Cardiac muscle cell (in vitro differentiated cells and primary cell): ENCODE measurements around the gene LAMA3. TPM values are rescaled to one million over a fixed set of nuclear protein-coding genes. Genes with fewer than 3 reads are reported as not detected.

Experiments used
- DNase-seq, 2 donors: peaks; one replicate each; pipeline versions ENCODE4 v3.0.0 to v3.0.0-alpha.2; 2010 to 2017; ENCODE audit warnings: low read depth in 1 of 2, low spot score in 1 of 2
- H3K27ac ChIP-seq: fragments of 200-600 bp; sonication (generic); 2 replicates; pipeline ENCODE4 v1.5.1; 2016
- H3K27me3 ChIP-seq: fragments of 200-600 bp; sonication (generic); 2 replicates; pipeline ENCODE4 v1.6.0; 2016; ENCODE audit warnings: control low read depth
- H3K36me3 ChIP-seq: fragments of 200-600 bp; sonication (generic); 2 replicates; pipeline ENCODE4 v1.5.1; 2016; ENCODE audit warnings: control low read depth
- H3K4me1 ChIP-seq: fragments of 200-600 bp; sonication (generic); 2 replicates; pipeline ENCODE4 v1.8.1; 2017; ENCODE audit warnings: low read depth, mild to moderate bottlenecking, mixed run types
- H3K4me3 ChIP-seq: fragments of 200-600 bp; sonication (generic); 2 replicates; pipeline ENCODE4 v1.5.1; 2016; ENCODE audit warnings: mild to moderate bottlenecking
- H3K9me3 ChIP-seq: fragments of 200-600 bp; sonication (generic); 2 replicates; pipeline ENCODE4 v1.5.1; 2017; ENCODE audit warnings: low read depth, mild to moderate bottlenecking, control low read depth
- polyA plus RNA-seq: library from polyadenylated mRNA; unstranded; fragments of >200 nt; fragmentation: Nextera tagmentation; extraction: Ambion mirVana; gene quantifications from 2 replicates; pipeline ENCODE4 v1.2.1, GENCODE V29; 2016
- total RNA-seq: library from RNA; depleted of rRNA; stranded (reverse); fragments of >200 nt; gene quantifications from 2 replicates; pipeline ENCODE4 v1.2.3, GENCODE V29; 2016
- TF ChIP-seq, protein P1 (sequence below): IDR thresholded peaks from 2 replicates; pipeline ENCODE4 v1.5.1; 2012; ENCODE audit warnings: low read depth, mild to moderate bottlenecking, low read length

LAMA3 gene
- total and polyA plus RNA-seq, 2 experiments from 2014 or later, result 0.18 TPM; not detected in 1

DNA sequence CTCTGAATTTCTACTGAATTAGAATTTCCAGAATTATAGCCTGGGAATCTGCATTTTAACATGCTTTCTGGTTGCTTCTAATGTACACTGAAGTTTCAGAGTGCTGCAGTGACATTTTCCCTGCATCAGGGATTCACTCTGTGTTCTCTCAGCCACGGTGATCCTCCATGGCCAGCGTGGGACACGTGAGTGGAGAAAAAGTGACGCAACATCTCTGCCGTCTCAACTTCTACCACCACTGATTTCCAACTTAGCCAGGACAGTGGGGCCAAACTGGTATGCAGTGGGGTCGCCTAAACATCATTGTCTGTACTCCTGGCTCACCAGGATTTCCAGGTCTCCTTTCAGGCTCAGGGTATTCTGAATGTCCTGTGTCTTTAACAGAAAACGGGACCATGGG, 44.6 kb downstream of the LAMA3 start:
- Histone ChIP-seq H3K9me3 (no peaks in the 10 kb centered on the region), H3K36me3 (no peaks in the 10 kb centered on the region), H3K27me3 (no peaks in the 10 kb centered on the region), H3K4me3 (no peak overlapping the region), H3K4me1 (no peaks in the 10 kb centered on the region), H3K27ac (no peak overlapping the region)
- no peak for DNase-seq
- TF ChIP-seq, protein P1, sequence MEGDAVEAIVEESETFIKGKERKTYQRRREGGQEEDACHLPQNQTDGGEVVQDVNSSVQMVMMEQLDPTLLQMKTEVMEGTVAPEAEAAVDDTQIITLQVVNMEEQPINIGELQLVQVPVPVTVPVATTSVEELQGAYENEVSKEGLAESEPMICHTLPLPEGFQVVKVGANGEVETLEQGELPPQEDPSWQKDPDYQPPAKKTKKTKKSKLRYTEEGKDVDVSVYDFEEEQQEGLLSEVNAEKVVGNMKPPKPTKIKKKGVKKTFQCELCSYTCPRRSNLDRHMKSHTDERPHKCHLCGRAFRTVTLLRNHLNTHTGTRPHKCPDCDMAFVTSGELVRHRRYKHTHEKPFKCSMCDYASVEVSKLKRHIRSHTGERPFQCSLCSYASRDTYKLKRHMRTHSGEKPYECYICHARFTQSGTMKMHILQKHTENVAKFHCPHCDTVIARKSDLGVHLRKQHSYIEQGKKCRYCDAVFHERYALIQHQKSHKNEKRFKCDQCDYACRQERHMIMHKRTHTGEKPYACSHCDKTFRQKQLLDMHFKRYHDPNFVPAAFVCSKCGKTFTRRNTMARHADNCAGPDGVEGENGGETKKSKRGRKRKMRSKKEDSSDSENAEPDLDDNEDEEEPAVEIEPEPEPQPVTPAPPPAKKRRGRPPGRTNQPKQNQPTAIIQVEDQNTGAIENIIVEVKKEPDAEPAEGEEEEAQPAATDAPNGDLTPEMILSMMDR, result no peak

DNA sequence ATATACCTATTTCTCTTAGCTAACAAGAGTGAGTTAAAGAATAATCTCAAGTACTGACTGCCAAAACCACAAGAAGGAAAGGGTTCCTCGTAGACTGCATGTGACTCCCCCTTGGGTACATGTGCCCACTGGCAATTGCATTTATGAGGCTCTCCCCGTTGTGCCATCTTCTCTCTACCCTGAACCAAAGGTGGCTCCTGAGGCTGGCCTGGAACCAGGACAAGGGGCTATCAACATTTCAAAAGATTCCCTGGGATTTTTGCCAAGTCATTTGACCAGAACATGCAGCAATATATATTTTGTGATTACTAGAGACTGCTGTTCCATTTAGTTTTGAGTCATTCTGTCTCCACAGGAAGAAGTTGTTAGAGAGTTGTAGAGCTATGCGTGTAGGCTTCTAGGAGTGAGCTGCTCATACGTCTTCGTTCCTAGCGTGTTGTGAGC, 45.8 kb downstream of the LAMA3 start:
- DNase-seq, result peak in 1 of 2 donors; percentile 86
- TF ChIP-seq, protein P1, result no peak
- H3K4me3 ChIP-seq, result no peak overlapping the region
- H3K27me3 ChIP-seq, result no peaks in the 10 kb centered on the region
- H3K36me3 ChIP-seq, result no peaks in the 10 kb centered on the region
- peaks cover 2% of the 10 kb centered on the region for H3K4me1 ChIP-seq
- H3K27ac ChIP-seq, result no peak overlapping the region
- H3K9me3 ChIP-seq, result no peaks in the 10 kb centered on the region

DNA sequence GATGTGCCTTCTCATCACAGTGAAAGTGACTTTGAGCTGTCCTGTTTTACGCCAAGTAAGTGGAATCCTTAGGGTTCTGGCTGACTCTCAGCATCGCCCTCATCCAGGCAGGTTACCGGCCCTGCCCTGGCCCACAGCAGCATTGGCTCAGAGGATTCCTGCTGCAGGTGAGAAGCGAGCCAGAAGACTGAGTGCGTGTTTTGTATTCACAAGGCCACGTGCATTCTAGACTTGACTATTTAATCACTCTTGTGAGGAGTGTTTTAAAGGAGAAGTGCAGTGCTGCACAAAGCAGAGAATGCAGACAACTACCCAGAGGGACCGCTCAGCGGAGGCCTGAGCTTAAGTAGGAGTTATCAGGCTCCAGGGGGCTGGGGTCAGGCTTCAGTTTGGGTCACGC, 48.3 kb downstream of the LAMA3 start:
- no peaks in the 10 kb centered on the region for H3K36me3 ChIP-seq
- H3K27me3 ChIP-seq, result no peaks in the 10 kb centered on the region
- no peak overlapping the region for H3K27ac ChIP-seq
- H3K4me1 ChIP-seq, result peaks cover 8% of the 10 kb centered on the region
- TF ChIP-seq, protein P1, result no peak
- H3K9me3 ChIP-seq, result no peaks in the 10 kb centered on the region
- H3K4me3 ChIP-seq, result no peak overlapping the region
- DNase-seq, result no peak

DNA sequence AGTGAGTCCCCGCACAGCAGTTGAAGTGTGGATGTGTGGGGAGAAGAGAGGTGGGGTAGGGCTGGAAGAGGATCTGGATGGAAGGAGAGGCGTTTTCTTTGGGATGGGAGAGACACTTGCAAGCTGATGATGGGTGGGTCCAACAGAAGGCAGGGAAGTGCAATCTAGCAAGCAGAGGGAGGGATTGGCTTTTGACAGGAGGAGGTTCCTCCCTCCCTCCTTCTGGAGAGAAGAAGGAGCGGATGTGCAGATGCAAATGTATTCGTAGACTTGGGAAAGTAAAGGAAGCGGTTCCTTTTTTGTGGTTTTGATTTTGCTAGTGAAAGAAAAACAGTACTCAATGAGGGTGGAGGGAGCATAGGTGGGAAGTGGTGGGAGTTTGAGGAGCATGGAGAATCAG, 48.9 kb downstream of the LAMA3 start:
- no peak overlapping the region for H3K27ac ChIP-seq
- no peaks in the 10 kb centered on the region for H3K9me3 ChIP-seq
- no peak overlapping the region for H3K4me3 ChIP-seq
- H3K27me3 ChIP-seq, result no peaks in the 10 kb centered on the region
- peaks cover 10% of the 10 kb centered on the region for H3K4me1 ChIP-seq
- no peak for DNase-seq
- TF ChIP-seq, protein P1, result no peak
- no peaks in the 10 kb centered on the region for H3K36me3 ChIP-seq

DNA sequence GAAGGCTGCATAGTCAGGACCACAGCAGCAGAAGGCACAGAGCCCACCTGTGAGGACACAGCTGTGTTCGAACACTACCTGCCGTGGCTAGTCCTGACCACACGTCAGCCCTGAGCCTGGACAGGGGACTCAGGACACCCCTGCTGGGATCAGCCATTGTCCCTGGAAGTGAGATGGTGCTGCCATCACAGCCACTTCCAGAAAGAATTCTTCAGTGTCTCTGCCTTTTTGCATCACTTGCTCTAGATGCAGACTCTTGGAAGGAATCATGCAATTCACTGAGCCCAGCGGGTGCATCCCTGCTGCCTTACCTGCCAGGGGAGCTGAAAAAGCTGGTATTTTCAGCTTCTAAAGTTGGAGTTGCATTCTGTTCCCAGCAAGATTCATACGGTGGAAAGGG, 49.3 kb downstream of the LAMA3 start:
- no peak for DNase-seq
- H3K27ac ChIP-seq, result no peak overlapping the region
- H3K27me3 ChIP-seq, result no peaks in the 10 kb centered on the region
- no peak overlapping the region for H3K4me3 ChIP-seq
- no peaks in the 10 kb centered on the region for H3K36me3 ChIP-seq
- TF ChIP-seq, protein P1, result no peak
- no peaks in the 10 kb centered on the region for H3K9me3 ChIP-seq
- H3K4me1 ChIP-seq, result peaks cover 14% of the 10 kb centered on the region
